Progenitor cell of endocrine pancreas (in vitro differentiated cells): ENCODE measurements around the gene MC5R. TPM values are rescaled to one million over a fixed set of nuclear protein-coding genes. Genes with fewer than 3 reads are reported as not detected.

Experiments
- DNase-seq: peaks from one replicate; pipeline ENCODE4 v3.0.0; 2021; ENCODE audit warnings: low spot score; ENCODE audit not compliant: unreplicated experiment
- H3K27ac Mint-ChIP-seq: 2 replicates; pipeline ENCODE4 v1.8.0; 2021; ENCODE audit warnings: mild to moderate bottlenecking, moderate library complexity, mixed read lengths
- H3K27me3 Mint-ChIP-seq: 2 replicates; pipeline ENCODE4 v1.8.0; 2021; ENCODE audit warnings: mixed read lengths
- H3K36me3 Mint-ChIP-seq: 2 replicates; pipeline ENCODE4 v1.8.0; 2022; ENCODE audit warnings: mixed read lengths; ENCODE audit not compliant: insufficient read depth
- H3K4me1 Mint-ChIP-seq: 2 replicates; pipeline ENCODE4 v1.8.0; 2021; ENCODE audit warnings: low read depth, mixed read lengths
- H3K4me3 Mint-ChIP-seq: 2 replicates; pipeline ENCODE4 v1.8.0; 2021; ENCODE audit warnings: low read depth, mild to moderate bottlenecking, moderate library complexity, mixed read lengths
- H3K9me3 Mint-ChIP-seq: 2 replicates; pipeline ENCODE4 v1.8.0; 2021; ENCODE audit warnings: low read depth, mixed read lengths
- long read RNA-seq: library from polyadenylated mRNA; unstranded; transcript quantifications from one replicate; pipeline ENCODE4 v2.0.0, GENCODE V29; 2020
- total RNA-seq: library from RNA; stranded (reverse); gene quantifications from 2 replicates; pipeline ENCODE4 v1.2.1, GENCODE V29; 2021
- TF ChIP-seq, protein P1 (sequence below): fragments of 200-600 bp; sonication (generic); IDR thresholded peaks from one replicate; pipeline ENCODE4 v1.5.0; 2021; ENCODE audit warnings: antibody characterized with exemption, mild to moderate bottlenecking; ENCODE audit not compliant: unreplicated experiment

Gene MC5R
- not detected in 2 replicates for total RNA-seq
- long read RNA-seq, result 0 reads

DNA sequence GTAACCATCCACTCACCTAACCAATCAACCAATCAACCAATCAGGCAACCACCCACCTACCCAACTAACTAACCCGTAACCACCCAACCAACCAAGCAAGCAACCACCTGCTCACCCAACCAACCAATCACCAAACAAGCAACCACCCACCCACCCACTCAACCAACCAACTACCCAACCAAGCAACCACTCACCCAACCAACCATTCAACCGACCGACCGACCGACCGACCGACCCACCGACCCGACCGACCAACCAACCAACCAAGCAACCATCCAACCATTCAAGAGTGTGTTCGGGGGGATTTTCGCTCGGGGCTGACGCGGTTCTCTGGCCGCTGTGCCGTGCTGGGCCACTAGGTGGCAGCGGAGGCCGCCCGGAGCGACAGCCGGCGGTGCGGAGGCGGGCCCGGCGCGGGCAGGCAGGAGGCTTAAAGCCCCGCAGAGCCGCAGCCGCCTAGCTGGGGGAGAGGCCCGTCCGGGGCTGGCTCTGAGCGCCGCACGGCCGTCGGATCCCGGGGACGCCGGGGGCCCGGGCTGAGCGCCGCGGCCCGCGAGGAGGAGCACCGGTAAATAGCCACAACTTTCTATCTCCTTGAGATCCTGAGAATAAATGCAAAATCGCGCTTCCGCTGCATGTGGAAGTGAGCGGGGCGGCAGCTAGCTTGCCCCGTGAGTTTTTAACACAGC lies at the start of gene MC5R:
MC5R (plus strand) TSS at position 443 of the 689 bp plus-strand sequence. CDS start 1,617 bp downstream, outside the sequence.
- peak within 1 kb of the TSS; percentile 19 for H3K4me3 Mint-ChIP-seq
- DNase-seq, result peak; percentile 74
- peaks cover 39% of the 10 kb centered on the region for H3K27me3 Mint-ChIP-seq
- TF ChIP-seq, protein P1, sequence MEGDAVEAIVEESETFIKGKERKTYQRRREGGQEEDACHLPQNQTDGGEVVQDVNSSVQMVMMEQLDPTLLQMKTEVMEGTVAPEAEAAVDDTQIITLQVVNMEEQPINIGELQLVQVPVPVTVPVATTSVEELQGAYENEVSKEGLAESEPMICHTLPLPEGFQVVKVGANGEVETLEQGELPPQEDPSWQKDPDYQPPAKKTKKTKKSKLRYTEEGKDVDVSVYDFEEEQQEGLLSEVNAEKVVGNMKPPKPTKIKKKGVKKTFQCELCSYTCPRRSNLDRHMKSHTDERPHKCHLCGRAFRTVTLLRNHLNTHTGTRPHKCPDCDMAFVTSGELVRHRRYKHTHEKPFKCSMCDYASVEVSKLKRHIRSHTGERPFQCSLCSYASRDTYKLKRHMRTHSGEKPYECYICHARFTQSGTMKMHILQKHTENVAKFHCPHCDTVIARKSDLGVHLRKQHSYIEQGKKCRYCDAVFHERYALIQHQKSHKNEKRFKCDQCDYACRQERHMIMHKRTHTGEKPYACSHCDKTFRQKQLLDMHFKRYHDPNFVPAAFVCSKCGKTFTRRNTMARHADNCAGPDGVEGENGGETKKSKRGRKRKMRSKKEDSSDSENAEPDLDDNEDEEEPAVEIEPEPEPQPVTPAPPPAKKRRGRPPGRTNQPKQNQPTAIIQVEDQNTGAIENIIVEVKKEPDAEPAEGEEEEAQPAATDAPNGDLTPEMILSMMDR, result peak; percentile 89
- H3K27ac Mint-ChIP-seq, result no peak within 1 kb of the TSS
- no peaks in the 10 kb centered on the region for H3K36me3 Mint-ChIP-seq
- no peaks in the 10 kb centered on the region for H3K4me1 Mint-ChIP-seq
- no peaks in the 10 kb centered on the region for H3K9me3 Mint-ChIP-seq

DNA sequence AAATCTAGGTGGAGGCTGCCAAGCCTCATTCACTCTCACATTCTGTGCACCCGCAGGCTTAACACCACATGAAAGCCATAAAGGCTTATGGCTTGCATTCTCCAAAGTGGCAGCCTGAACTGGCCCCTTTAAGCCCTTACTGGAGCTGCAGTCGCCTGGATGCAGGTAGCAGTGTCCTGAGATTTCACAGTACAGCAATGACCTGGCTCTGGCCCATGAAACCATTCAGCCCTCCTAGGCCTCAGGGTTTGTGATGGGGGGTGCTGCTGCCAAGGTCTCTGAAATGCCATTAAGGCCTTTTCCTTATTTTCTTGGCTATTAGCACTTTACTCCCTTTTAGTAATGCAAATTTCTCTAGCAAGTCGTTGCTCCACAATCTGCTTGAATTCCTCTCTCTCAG lies 48.9 kb upstream of the MC5R start:
- Mint-ChIP-seq H3K9me3 (peaks cover 10% of the 10 kb centered on the region), H3K27ac (no peak overlapping the region)

DNA sequence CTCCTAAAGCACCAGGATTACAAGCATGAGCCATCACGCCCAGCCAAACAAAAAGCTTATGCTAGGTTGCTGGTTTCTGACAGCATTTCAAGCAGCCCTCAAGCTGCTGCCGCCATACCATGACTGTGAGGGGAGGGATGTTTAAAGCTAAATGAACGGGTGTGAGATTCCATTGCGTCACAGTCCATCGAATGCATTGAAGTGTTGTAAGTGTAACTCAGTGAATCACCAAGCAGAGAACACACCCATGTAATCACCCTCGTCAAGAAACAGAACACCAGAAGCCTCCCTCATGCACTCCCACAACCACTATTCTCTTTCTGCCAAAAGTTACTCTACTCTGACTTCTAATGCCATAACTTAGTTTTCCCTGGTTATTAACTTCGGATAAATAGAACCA lies 32.8 kb upstream of the MC5R start:
- no peak overlapping the region for H3K27ac Mint-ChIP-seq
- no peaks in the 10 kb centered on the region for H3K9me3 Mint-ChIP-seq
- no peak overlapping the region for H3K4me3 Mint-ChIP-seq
- no peaks in the 10 kb centered on the region for H3K36me3 Mint-ChIP-seq
- H3K4me1 Mint-ChIP-seq, result no peaks in the 10 kb centered on the region
- DNase-seq, result no peak
- TF ChIP-seq, protein P1, result no peak
- H3K27me3 Mint-ChIP-seq, result no peaks in the 10 kb centered on the region

More for the DNA sequence above, 48.9 kb upstream of the MC5R start:
- TF ChIP-seq, protein P1, result no peak
- Mint-ChIP-seq H3K36me3 (no peaks in the 10 kb centered on the region), H3K4me3 (no peak overlapping the region), H3K4me1 (no peaks in the 10 kb centered on the region), H3K27me3 (no peaks in the 10 kb centered on the region)
- DNase-seq, result no peak

DNA sequence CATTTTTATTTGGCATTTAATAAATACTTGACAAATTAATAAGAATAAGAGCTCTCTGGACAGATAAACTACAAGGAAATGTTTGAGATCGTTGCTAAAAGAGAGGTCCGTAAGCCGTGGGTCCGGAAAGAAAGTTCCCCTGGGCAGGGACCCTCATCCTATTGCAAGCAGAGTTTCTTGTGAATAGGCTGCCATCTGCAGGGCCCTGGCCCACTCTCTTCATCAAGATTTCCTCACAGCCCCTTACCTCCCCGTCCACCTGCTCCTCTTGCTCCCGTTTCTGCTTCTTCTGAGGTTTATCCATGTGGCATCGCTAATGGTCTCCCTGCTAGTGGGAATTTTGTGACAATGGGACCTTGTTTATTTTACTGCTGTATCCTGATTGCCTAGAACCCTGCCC lies 30.1 kb upstream of the MC5R start:
- TF ChIP-seq, protein P1, result no peak
- H3K4me1 Mint-ChIP-seq, result no peaks in the 10 kb centered on the region
- DNase-seq, result no peak
- H3K36me3 Mint-ChIP-seq, result no peaks in the 10 kb centered on the region
- no peaks in the 10 kb centered on the region for H3K9me3 Mint-ChIP-seq
- H3K27me3 Mint-ChIP-seq, result peaks cover 2% of the 10 kb centered on the region
- H3K27ac Mint-ChIP-seq, result no peak overlapping the region
- H3K4me3 Mint-ChIP-seq, result no peak overlapping the region

DNA sequence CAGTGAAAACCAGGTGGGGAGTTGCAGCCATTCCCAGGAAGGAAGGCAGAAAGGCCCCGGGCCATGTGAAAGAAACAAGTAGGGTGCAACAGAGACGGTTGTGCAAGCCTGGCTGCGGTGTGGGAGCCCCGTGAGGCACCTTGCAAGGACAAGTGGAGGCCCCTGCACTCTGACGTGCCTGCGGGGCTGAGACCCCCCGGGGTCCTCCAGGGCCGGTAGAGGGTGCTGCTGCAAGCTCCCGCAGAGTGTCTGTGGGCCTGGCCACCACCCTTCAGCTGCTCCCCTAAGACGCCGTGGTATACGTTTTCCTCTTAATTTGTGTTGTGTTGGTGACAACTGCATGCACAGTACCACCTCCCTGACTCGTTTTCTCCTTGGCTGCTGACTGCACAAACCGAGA lies 27.4 kb upstream of the MC5R start:
- Mint-ChIP-seq H3K9me3 (no peaks in the 10 kb centered on the region), H3K27ac (no peak overlapping the region), H3K36me3 (no peaks in the 10 kb centered on the region), H3K27me3 (peaks cover 20% of the 10 kb centered on the region), H3K4me3 (no peak overlapping the region), H3K4me1 (peaks cover 2% of the 10 kb centered on the region)
- DNase-seq, result no peak
- TF ChIP-seq, protein P1, result no peak
